ENCODE results near the gene GPR156.
"Not testable (repeated sequence)": the region's sequence is repeated elsewhere in the genome, so short reads cannot be mapped to it uniquely, and the experiment has no call there.

The GPR156 gene

DNA sequence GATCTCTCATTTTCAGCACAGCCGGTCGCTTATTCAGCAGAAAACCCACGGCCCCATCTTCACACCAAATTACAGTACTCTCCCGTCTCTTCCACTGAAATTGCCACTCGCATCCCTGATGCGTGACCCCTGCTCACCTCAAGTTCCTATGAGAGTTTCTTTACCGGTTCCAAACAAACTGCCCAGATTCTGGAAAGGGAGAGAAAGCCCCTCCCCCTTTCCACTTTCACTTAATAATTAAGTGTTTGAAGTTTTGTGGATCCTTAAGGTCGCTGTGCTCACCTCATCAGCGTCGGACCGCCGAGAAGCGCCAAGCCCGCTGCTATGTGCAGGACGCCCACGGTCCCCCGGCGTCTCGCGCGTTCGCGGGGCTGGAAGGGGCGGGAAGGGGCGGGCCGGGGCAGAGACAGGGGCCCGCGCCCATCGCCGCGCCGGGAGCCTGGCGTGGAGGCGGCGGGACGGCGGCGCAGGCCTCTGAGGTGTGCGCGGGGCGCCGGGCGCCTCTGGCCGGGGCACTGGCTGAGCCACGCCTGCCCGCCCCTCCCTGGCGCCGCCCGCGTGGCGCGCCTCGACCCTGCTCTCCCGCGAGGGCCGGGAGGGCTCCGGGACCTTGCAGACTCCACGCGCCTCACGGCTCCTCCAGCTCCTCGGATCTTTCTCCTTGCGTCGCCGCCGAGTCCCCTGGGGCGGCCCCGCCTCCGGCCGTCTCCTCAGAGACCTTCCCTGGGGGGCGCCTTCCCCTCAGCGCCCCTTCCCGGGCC is at the start of gene GPR156:
TSS of gene GPR156 (minus strand) at position 476 of the 761 bp plus-strand sequence. CDS start 41,124 bp downstream, outside the sequence.
- DNase-seq (ENCODE audit: low spot score), result peak; percentile 34

GRCh38 chr3:120332646-120333045 is 47.6 kb upstream of the GPR156 start:
- no peak for DNase-seq (ENCODE audit: low spot score)

GRCh38 chr3:120331076-120331475 is 46.1 kb upstream of the GPR156 start:
- DNase-seq (ENCODE audit: low spot score), result peak; percentile 49

GRCh38 chr3:120326784-120327183 is 41.8 kb upstream of the GPR156 start:
- peak; percentile 61 for DNase-seq (ENCODE audit: low spot score)

DNA sequence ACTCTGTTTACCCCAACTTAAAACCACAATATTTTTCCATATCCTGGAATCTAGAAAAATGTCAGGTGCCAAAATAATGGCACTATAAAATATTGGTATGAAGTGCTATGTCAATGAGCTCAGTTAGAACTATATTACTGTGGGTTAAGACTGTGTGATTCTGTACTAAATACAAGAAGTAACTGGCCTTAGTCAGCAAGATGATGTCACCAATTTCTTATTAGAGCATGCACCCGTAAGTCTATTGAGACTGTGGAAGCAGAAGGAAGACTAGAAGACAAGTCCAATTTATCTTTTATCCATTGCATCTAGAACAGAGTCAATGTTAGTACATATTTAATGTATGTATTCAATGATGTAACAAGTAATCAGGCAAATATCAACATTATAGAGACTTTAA is 39.2 kb upstream of the GPR156 start:
- peak; percentile 58 for DNase-seq (ENCODE audit: low spot score)

GRCh38 chr3:120323761-120324160 is 38.7 kb upstream of the GPR156 start:
- peak; percentile 73 for DNase-seq (ENCODE audit: low spot score)

DNA sequence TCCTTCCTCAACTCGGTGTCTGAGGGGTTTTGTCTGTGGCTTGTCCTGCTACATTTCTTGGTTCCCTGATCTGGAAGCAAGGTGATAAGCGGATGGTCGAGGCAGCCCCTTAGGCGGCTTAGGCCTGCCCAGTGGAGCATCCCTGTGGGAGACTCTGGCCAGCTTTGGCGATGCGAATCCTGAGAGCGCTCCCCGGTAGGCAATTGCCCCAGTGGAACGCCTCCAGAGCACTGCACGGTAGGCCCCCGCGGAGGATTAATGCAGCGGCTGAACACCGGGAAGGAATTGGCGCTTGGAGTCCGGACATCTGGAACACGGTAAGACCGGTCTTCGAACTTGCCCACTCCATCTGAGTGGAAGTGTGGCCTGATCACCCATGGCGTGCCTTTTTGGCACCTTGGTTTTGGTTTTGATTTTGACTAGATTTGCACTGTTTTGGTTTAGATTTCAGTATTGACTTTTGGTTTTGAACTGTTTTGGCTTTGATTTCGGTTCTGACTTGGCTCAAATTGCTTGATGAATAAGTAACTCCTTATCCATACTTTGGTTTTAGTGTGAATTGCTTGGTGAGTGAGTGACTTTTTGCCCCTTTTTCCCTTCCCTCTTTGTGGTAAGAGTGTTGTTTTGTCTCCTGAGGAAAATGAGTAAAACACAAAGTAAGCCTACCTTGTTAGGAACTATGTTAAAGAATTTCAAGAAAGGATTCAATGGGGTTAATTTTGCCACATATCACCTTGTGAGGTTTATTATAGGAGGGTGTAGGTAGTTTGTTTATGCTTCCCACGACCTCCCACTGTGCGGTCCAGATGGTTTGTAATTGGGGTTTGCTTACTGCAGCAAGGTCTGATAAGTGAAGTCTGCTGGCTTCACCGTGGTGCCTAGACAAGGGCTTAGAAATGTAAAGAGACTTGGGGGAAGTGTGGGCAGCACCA is 27.1 kb upstream of the GPR156 start:
- DNase-seq (ENCODE audit: low spot score), result no peak

- DNase-seq (ENCODE audit: low spot score), result no peak
Observed at GRCh38 chr3:120306519-120307455, 21.8 kb upstream of the GPR156 start.

DNA sequence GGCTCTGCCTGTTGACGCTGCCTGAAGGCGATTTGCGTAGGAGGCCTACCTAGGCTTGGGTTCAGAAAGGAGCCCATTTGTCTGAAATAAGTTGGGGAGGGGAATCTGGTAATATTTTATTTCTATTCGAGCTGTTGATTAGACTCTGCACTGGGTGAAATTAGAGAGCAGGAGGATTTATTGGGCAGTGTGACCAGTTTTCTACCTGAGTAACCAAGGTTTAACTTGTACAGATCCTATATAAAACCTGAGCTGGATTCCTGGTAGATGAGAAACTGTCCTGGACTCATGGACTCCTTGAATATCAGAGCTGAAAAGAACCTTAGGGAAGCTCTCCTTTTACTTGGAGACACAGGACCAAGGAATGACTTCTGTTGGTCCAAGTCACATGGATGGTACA is 19.6 kb upstream of the GPR156 start:
- peak; percentile 63 for DNase-seq (ENCODE audit: low spot score)

- DNase-seq (ENCODE audit: low spot score), result no peak
Observed at GRCh38 chr3:120302361-120302760, 17.3 kb upstream of the GPR156 start.

DNA sequence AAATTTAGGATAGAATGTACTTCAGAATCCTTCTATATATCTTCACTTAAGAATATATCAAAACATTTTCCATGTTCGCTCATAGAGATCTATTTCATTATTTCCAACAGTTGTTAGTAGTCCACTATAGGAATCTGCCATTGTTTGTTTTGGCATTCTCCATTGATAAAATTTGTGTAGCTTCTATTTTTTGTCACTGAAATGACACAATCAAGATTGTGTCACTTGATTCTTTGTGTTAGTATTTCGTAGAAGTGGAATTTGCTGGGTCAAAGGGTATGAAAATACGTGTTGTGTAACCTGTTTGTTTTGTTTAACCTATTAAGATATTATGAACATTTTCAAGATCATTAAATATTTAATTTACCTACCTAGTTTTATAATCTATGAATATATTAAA is 15.9 kb upstream of the GPR156 start:
- DNase-seq (ENCODE audit: low spot score), result no peak

DNA sequence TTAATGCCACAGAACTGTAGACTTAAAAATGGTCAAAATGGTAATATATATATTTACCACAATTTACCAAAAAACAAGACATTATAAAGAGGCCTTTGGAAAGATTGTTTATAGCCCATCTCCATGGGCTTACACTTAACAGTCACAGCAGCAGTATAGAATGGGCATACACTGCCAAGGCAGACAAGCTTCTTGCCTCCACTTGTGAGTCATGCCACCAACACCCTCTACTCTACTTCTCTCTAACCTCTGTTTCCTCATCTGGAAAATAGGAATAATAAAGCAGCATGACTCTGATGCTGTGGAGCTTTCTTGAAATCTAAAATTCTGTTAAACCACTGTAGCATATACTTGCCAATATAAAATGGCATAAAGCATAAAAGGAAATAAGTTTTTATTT is 14.4 kb upstream of the GPR156 start:
- peak; percentile 44 for DNase-seq (ENCODE audit: low spot score)

DNA sequence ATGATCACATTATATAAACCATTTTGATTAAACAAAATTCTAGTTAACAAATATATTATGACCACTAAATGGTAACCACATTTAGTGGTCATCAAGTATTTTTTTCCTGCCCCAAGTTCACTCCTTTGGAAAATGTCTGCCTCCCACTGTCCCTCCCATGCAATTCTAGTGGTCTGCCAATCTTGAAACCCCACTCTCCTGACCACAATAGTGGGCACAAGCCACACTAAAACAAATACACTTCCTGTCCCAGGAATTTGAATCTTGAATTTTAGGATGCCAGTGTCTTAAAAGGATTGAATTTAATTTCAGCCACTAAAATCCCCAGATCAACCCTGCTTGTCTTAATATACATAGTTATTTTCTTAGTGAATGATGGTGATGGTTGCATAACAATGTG is 14.0 kb upstream of the GPR156 start:
- no peak for DNase-seq (ENCODE audit: low spot score)

GRCh38 chr3:120291552-120291951 is 6.5 kb upstream of the GPR156 start:
- not testable (repeated sequence) for DNase-seq (ENCODE audit: low spot score)

DNA sequence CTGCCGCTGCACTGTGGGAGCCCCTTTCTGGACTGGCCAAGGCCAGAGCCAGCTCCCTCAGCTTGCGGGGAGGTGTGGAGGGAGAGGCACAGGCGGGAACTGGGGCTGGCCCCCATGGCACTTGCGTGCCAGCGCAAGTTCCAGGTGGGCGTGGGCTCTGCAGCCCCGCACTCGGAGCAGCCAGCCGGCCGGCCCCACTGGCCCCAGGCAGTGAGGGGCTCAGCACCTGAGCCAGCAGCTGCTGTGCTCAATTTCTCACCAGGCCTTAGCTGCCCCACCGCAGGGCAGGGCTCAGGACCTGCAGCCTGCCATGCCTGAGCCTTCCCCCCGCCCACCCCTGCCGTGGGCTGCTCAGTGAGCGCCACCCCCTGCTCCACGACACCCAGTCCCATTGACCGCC is 4.6 kb upstream of the GPR156 start:
- DNase-seq (ENCODE audit: low spot score), result no peak

GRCh38 chr3:120286465-120286864 is 1.4 kb upstream of the GPR156 start:
- no peak for DNase-seq (ENCODE audit: low spot score)

- no peak for DNase-seq (ENCODE audit: low spot score)
Observed at GRCh38 chr3:120285508-120285841, 453 bp upstream of the GPR156 start.

GRCh38 chr3:120281261-120281660 is 3.8 kb downstream of the GPR156 start:
- no peak for DNase-seq (ENCODE audit: low spot score)

DNA sequence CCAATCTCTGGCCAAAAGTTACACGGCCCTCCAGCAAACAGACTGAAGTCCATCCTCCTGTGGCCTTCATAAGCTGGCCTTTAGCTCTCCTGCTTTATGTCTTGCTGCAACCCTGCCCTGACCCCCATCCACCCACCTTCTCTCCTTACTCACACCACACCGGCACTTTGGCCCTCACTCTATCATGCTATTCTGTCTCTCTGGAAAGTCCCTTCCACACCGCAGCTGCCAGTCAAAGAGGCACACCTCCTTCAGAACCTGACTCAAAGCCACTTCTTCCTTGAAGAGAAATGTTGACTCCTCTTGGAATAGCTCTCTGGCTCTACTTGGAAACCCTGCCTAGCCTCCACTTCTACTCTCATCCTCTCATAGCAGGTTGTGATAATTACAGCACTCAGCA is 4.5 kb downstream of the GPR156 start:
- DNase-seq (ENCODE audit: low spot score), result peak; percentile 88

- peak; percentile 82 for DNase-seq (ENCODE audit: low spot score)
Observed at GRCh38 chr3:120280026-120280425, 5.0 kb downstream of the GPR156 start.

GRCh38 chr3:120276767-120277166 is 8.3 kb downstream of the GPR156 start:
- DNase-seq (ENCODE audit: low spot score), result no peak

DNA sequence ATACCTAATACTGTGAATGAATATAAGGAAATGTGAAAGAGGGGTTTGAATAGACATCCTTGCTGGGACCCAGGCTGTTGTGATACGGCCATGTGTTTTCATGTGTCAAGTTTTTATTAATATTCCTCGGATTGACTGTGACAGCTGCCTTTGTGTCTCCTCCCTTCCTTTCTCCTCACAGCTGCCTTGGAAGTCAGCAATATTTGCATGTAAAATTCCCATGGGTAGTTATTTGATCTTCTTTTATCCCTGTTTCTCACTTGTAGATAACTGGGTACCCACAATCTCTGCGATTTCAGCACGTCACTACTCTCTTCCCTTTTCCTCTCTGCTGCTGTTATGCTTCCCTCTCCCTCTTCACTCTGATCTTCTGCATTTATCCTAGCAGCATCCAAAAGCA is 9.4 kb downstream of the GPR156 start:
- no peak for DNase-seq (ENCODE audit: low spot score)
